HG03108 (cell line): ENCODE data around the gene SLC39A2.
"Not testable (repeated sequence)": the region's sequence is repeated elsewhere in the genome, so short reads cannot be mapped to it uniquely, and the experiment has no call there.

Experiments used
- ATAC-seq: cut with Tn5 transposase; IDR thresholded peaks from one replicate; pipeline ENCODE4 v1.9.1; 2021; ENCODE audit warnings: moderate library complexity; ENCODE audit not compliant: unreplicated experiment

Gene SLC39A2

DNA sequence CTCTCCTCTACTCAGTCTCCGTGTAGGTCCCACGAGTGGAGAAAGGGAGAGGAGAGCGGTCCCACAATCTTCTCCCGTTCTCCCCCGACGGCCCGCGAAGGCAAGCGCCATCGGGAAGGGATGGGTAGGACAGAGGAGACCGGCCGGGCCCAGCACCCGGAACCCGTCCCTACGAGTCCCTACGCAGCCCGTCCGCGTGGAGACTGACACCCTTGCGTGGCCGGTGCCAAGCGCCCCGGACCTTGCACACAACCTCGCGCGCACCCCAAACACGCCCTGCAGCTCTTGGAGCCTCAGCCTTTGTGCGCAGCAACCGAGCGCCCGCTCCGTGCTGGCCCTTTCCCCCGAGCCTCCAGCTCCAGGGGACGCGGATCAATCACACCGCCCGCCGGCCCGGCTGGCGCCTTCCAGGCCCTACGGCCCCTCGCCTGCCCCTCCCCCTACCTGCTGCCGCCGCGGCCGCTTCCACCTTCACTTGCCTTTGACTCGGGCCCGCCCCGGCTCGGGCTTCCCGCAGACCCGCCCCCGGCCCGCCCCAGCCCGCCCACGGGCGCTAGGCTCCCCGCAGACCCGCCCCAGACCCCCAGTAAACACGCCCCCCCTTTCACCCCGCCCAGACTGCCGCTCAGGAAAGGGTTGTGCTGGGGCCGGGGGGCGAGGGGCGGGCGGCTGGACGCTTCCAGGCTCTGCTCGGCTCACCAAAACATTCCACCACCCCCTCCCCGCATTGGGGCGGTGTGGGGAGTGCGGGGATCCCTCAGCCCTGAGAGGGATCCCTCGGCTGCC is 25.7 kb downstream of the SLC39A2 start, which contains the start of gene NDRG2:
TSS of gene NDRG2 (minus strand) at position 477 of the 786 bp plus-strand sequence. CDS start 1,746 bp downstream, outside the sequence.
- ATAC-seq, result no peak

DNA sequence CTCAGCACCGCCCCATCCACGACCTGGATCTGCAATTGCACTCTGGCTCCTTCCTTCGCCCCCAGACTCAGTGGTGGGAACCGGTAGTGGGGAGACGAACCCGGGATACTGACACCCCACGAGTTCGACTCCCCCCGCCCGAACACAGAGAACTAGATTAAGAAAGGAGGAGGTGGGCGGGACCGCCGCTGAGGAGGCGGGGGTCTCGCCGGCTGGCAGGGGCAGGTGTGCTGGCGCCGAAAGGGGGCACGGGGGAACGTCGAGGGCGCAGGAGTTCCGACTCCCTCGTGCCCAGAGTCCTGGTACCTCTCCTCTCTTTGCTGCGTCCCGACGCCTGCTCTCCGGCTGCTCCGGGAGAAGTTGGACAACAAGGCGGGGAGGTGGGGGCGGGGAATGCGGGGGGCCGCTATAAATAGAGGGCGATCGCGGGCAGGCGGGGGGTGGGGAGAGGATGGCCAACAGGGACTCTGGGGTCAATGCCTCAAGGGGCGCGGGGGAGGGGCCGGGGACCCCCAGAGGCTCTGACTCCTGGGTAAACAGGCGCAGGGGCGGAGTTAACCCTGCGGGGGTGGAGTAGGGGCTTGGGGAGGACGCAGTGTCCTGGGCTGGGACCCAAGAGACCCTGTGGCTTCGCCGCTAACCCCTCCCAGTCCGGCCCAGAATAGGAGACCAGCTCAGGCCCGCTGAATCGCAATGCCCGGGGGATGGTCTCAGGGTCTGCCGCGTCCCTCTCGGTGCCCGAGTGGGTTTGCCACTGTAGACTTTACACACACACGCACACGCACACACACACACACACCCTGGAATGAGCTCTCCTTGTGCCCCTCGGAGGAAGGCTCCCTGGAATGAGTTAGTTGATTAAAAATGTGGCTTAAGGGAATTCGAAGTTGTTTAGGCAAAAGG is 26.5 kb downstream of the SLC39A2 start:
- ATAC-seq, result no peak

- no peak for ATAC-seq
Observed at GRCh38 chr14:21026274-21026987, 27.3 kb downstream of the SLC39A2 start.

GRCh38 chr14:21026988-21027315 is 27.9 kb downstream of the SLC39A2 start:
- ATAC-seq, result no peak

DNA sequence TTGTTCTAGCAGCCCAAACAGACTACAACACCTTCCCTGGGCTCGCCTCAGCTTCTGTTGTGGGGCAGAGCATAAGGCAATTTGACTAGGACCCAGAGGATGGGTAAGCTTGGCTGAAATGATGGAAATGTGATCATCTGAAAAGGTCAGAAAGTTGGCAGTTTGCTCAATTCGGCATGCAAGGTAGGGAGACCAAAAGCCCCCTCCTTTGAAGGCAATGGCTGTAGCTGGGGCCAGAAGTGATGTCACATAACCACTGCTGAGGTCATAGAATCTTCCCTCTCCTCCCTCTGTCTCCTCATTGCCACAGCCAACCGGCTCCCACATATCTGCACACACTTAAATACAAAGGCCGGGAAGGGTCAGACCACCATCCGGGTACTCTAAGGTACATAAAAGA is 30.8 kb downstream of the SLC39A2 start, which contains the start of gene TPPP2:
TSS of gene TPPP2 (plus strand) at position 301 of the 400 bp plus-strand sequence. CDS start 365 bp downstream, outside the sequence.
- ATAC-seq, result no peak

GRCh38 chr14:21030531-21030930 is 31.4 kb downstream of the SLC39A2 start:
- ATAC-seq, result no peak

- ATAC-seq, result no peak
Observed at GRCh38 chr14:21032326-21033132, 33.4 kb downstream of the SLC39A2 start.

DNA sequence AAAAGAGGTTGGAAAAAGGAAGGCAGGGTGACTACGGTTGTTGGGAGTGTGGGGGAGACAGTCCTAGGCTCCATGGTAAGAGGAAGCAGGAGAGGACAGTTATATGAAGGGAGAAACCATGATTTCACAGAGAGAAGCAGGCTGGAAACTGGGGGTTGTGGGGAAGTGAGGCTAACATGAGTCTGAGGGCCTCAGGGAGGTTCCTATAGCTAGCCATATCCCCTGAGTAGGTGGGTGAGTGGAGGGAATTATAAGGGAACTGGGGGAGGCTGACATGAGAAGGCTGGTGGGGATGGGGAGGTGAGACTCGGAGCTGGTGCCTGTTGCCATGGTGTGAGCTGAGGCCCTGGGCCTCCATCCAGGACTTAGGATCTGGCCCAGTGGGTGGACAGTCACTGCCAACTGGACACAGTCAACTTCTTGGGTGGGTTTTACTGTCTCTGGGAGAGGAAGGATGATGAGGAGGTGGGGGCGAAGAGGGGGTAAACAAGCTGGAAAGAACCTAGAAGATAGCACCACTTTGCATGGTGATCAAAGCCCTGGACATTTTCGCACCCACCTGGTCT is 34.1 kb downstream of the SLC39A2 start:
- ATAC-seq, result no peak

GRCh38 chr14:21034707-21035106 is 35.6 kb downstream of the SLC39A2 start, which contains the start of gene RNASE13:
Gene RNASE13 (minus strand): TSS chr14:21034807. CDS start chr14:21034288, 519 bp downstream.
- ATAC-seq, result no peak

GRCh38 chr14:21036751-21037150 is 37.7 kb downstream of the SLC39A2 start:
- ATAC-seq, result no peak

GRCh38 chr14:21037156-21037555 is 38.1 kb downstream of the SLC39A2 start:
- no peak for ATAC-seq

- ATAC-seq, result no peak
Observed at GRCh38 chr14:21038441-21039422, 39.6 kb downstream of the SLC39A2 start.

- ATAC-seq, result no peak
Observed at GRCh38 chr14:21039585-21040369, 40.7 kb downstream of the SLC39A2 start.

- no peak for ATAC-seq
Observed at GRCh38 chr14:21040370-21040925, 41.4 kb downstream of the SLC39A2 start.

- not testable (repeated sequence) for ATAC-seq
Observed at GRCh38 chr14:21040941-21041340, 41.8 kb downstream of the SLC39A2 start.

GRCh38 chr14:21041676-21042433 is 42.8 kb downstream of the SLC39A2 start, which contains the start of gene RNASE7:
Gene RNASE7 (plus strand): TSS chr14:21042362. CDS start chr14:21042993, 631 bp downstream.
- no peak for ATAC-seq

DNA sequence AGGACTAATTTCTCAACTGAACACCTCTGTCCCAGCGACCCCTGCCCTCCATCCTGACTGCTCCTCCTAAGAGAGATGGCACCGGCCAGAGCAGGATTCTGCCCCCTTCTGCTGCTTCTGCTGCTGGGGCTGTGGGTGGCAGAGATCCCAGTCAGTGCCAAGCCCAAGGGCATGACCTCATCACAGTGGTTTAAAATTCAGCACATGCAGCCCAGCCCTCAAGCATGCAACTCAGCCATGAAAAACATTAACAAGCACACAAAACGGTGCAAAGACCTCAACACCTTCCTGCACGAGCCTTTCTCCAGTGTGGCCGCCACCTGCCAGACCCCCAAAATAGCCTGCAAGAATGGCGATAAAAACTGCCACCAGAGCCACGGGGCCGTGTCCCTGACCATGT is 43.8 kb downstream of the SLC39A2 start:
- no peak for ATAC-seq
